ENCODE measurements around the gene IFT52. TPM values are rescaled to one million over a fixed set of nuclear protein-coding genes. Genes with fewer than 3 reads are reported as not detected.
"Not testable (repeated sequence)": the region's sequence is repeated elsewhere in the genome, so short reads cannot be mapped to it uniquely, and the experiment has no call there.

IFT52 gene
- total RNA-seq, 2 experiments from 2014 or later, result 22.7 to 24.7 TPM

GRCh38 chr20:43636429-43636828, 45.7 kb downstream of the IFT52 start:
- Histone ChIP-seq H3K4me2 (ENCODE audit: low read length) (no peak overlapping the region), H2AFZ (ENCODE audit: low read length) (no peak overlapping the region), H4K20me1 (ENCODE audit: insufficient read depth, low read length) (no peaks in the 10 kb centered on the region), H3K9me3 (ENCODE audit: low read length) (no peaks in the 10 kb centered on the region), H3K79me2 (ENCODE audit: insufficient read depth, low read depth, low read length) (no peaks in the 10 kb centered on the region), H3K9me2 (ENCODE audit: insufficient read depth, low read length) (no peaks in the 10 kb centered on the region), H3K36me3 (ENCODE audit: insufficient read depth, low read length) (peaks cover 43% of the 10 kb centered on the region), H3K4me3 (ENCODE audit: low read depth, low read length, poor library complexity, severe bottlenecking) (no peak overlapping the region), H3K27ac (ENCODE audit: low read depth, low read length, poor library complexity, severe bottlenecking) (no peak overlapping the region), H3K4me1 (ENCODE audit: insufficient read depth, low read length, poor library complexity, severe bottlenecking) (no peaks in the 10 kb centered on the region)
- ChIA-PET POLR2A (interaction anchor here (0.7 kb wide), 1 partner anchor 43 kb away, joined by 3 read pairs; no protein-coding TSS in a partner anchor), CTCF (ENCODE audit: unreplicated experiment) (no interaction called here)
- TF ChIP-seq EZH2phosphoT487 (IDR thresholded peaks at IDR 0.05; ENCODE audit: borderline replicate concordance, low read depth, low read length), result no peak
- no peak for TF ChIP-seq CTCF (conservative IDR thresholded peaks at IDR 0.05; ENCODE audit: low read length)
- DNase-seq (ENCODE audit: low spot score), result no peak
- no TSS peak for BruUV-seq (replicated peaks)
- intact Hi-C loops (cut with micrococcal nuclease; ENCODE audit: unreplicated experiment), result no loop called here

DNA sequence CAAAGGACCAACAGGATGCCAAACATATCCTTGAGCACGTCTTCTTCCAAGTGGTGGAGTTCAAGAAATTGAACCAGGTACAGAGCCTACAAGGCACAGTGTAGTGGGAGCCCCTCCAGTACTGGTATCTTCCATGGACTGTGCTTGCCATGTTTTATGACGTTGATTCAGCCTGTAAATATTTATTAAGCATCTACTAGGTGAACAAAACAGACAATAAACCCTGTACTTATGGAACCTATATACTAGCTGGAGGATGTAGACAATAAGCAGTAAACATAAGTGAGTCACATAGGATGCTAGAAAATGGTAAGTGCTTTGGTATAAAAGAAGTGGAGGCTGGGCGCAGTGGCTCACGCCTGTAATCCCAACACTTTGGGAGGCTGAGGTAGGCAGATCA, 51.8 kb downstream of the IFT52 start:
- no peaks in the 10 kb centered on the region for H3K4me1 ChIP-seq (ENCODE audit: insufficient read depth, low read length, poor library complexity, severe bottlenecking)
- no peaks in the 10 kb centered on the region for H4K20me1 ChIP-seq (ENCODE audit: insufficient read depth, low read length)
- H3K36me3 ChIP-seq (ENCODE audit: insufficient read depth, low read length), result peaks cover 47% of the 10 kb centered on the region
- no peak overlapping the region for H3K4me3 ChIP-seq (ENCODE audit: low read depth, low read length, poor library complexity, severe bottlenecking)
- DNase-seq (ENCODE audit: low spot score), result no peak
- no peak overlapping the region for H3K4me2 ChIP-seq (ENCODE audit: low read length)
- H2AFZ ChIP-seq (ENCODE audit: low read length), result no peak overlapping the region
- BruUV-seq (replicated peaks), result no TSS peak
- no peaks in the 10 kb centered on the region for H3K9me3 ChIP-seq (ENCODE audit: low read length)
- CTCF ChIA-PET (ENCODE audit: unreplicated experiment), result no interaction called here
- intact Hi-C loops (cut with micrococcal nuclease; ENCODE audit: unreplicated experiment), result no loop called here
- POLR2A ChIA-PET, result no interaction called here
- no peak overlapping the region for H3K27ac ChIP-seq (ENCODE audit: low read depth, low read length, poor library complexity, severe bottlenecking)
- H3K9me2 ChIP-seq (ENCODE audit: insufficient read depth, low read length), result no peaks in the 10 kb centered on the region
- no peaks in the 10 kb centered on the region for H3K79me2 ChIP-seq (ENCODE audit: insufficient read depth, low read depth, low read length)
- TF ChIP-seq EZH2phosphoT487 (IDR thresholded peaks at IDR 0.05; ENCODE audit: borderline replicate concordance, low read depth, low read length) (no peak), CTCF (conservative IDR thresholded peaks at IDR 0.05; ENCODE audit: low read length) (no peak)

- H3K27ac ChIP-seq (ENCODE audit: low read depth, low read length, poor library complexity, severe bottlenecking), result no peak overlapping the region
- intact Hi-C loops (cut with micrococcal nuclease; ENCODE audit: unreplicated experiment), result no loop called here
- no TSS peak for BruUV-seq (replicated peaks)
- DNase-seq (ENCODE audit: low spot score), result no peak
- H3K4me2 ChIP-seq (ENCODE audit: low read length), result no peak overlapping the region
- peaks cover 2% of the 10 kb centered on the region for H3K4me1 ChIP-seq (ENCODE audit: insufficient read depth, low read length, poor library complexity, severe bottlenecking)
- CTCF ChIA-PET (ENCODE audit: unreplicated experiment), result no interaction called here
- no peaks in the 10 kb centered on the region for H3K79me2 ChIP-seq (ENCODE audit: insufficient read depth, low read depth, low read length)
- peaks cover 11% of the 10 kb centered on the region; the same call in 1 of the 2 replicates for H3K36me3 ChIP-seq (ENCODE audit: insufficient read depth, low read length)
- H3K4me3 ChIP-seq (ENCODE audit: low read depth, low read length, poor library complexity, severe bottlenecking), result no peak overlapping the region
- POLR2A ChIA-PET, result interaction anchor here (0.7 kb wide), 1 partner anchor 79 kb away, joined by 3 read pairs; no protein-coding TSS in a partner anchor
- no peak overlapping the region for H2AFZ ChIP-seq (ENCODE audit: low read length)
- no peaks in the 10 kb centered on the region for H3K9me3 ChIP-seq (ENCODE audit: low read length)
- H4K20me1 ChIP-seq (ENCODE audit: insufficient read depth, low read length), result no peaks in the 10 kb centered on the region
- H3K9me2 ChIP-seq (ENCODE audit: insufficient read depth, low read length), result no peaks in the 10 kb centered on the region
- TF ChIP-seq CTCF (conservative IDR thresholded peaks at IDR 0.05; ENCODE audit: low read length), result no peak
- TF ChIP-seq EZH2phosphoT487 (IDR thresholded peaks at IDR 0.05; ENCODE audit: borderline replicate concordance, low read depth, low read length), result no peak
Observed at GRCh38 chr20:43650997-43651525, 60.3 kb downstream of the IFT52 start.

GRCh38 chr20:43651650-43652184, 61.0 kb downstream of the IFT52 start:
- H3K4me3 ChIP-seq (ENCODE audit: low read depth, low read length, poor library complexity, severe bottlenecking); H3K4me2 ChIP-seq (ENCODE audit: low read length); H2AFZ ChIP-seq (ENCODE audit: low read length); CTCF ChIA-PET (ENCODE audit: unreplicated experiment); H3K27ac ChIP-seq (ENCODE audit: low read depth, low read length, poor library complexity, severe bottlenecking); POLR2A ChIA-PET; H3K9me3 ChIP-seq (ENCODE audit: low read length); BruUV-seq (replicated peaks); H3K4me1 ChIP-seq (ENCODE audit: insufficient read depth, low read length, poor library complexity, severe bottlenecking); H3K79me2 ChIP-seq (ENCODE audit: insufficient read depth, low read depth, low read length); intact Hi-C loops (cut with micrococcal nuclease; ENCODE audit: unreplicated experiment); H3K9me2 ChIP-seq (ENCODE audit: insufficient read depth, low read length); H3K36me3 ChIP-seq (ENCODE audit: insufficient read depth, low read length); DNase-seq (ENCODE audit: low spot score); H4K20me1 ChIP-seq (ENCODE audit: insufficient read depth, low read length): not testable (repeated sequence)

Data from OCI-LY7 (cell line).